HEK293 (cell line): Measurements from ENCODE around the gene ZXDC.

Experiments
- CTCF ChIA-PET: fragments of 350-600 bp; formaldehyde crosslinking; extraction: SDS; loops from one replicate; lab custom pipeline; 2021; ENCODE audit warnings: antibody characterized with exemption; lab: Yijun Ruan, JAX
- POLR2A ChIA-PET: fragments of 300-600 bp; formaldehyde crosslinking; extraction: SDS; loops from one replicate; lab custom pipeline; 2020; ENCODE audit warnings: antibody characterized with exemption, inconsistent platforms; lab: Yijun Ruan, JAX
- H3K27ac ChIP-seq: fragments of 200-500 bp; sonication (Bioruptor generic); 2 replicates; pipeline ENCODE4 v1.5.1; 2014; ENCODE audit warnings: low read depth, low read length, control low read depth, inconsistent platforms; ENCODE audit errors: extremely low read depth
- H3K36me3 ChIP-seq, 2 experiments: fragments of 200-500 bp in 1 of 2; sonication (Bioruptor generic) in 1 of 2; 1 replicate in 1 of 2; 2 replicates in 1 of 2; pipeline ENCODE4 v1.5.1; 2014 to 2017; ENCODE audit warnings: inconsistent platforms in 2 of 2, low read length in 2 of 2; ENCODE audit not compliant: control insufficient read depth in 2 of 2, insufficient read depth in 1 of 2
- H3K4me1 ChIP-seq: fragments of 200-500 bp; sonication (Bioruptor generic); 2 replicates; pipeline ENCODE4 v1.5.1; 2014; ENCODE audit warnings: mild to moderate bottlenecking, low read length, inconsistent platforms; ENCODE audit not compliant: control insufficient read depth, insufficient read depth
- H3K4me3 ChIP-seq: 2 replicates; pipeline ENCODE4 v1.5.1; 2011; ENCODE audit warnings: low read depth, mild to moderate bottlenecking, control low read depth, low read length, moderate library complexity
- H3K9me3 ChIP-seq: fragments of 200-500 bp; sonication (Bioruptor generic); 2 replicates; pipeline ENCODE4 v1.5.1; 2014; ENCODE audit warnings: low read depth, low read length, inconsistent platforms; ENCODE audit not compliant: control insufficient read depth, insufficient read depth
- EGR2 ChIP-seq: fragments of 450-650 bp; formaldehyde crosslinking; IDR thresholded peaks from 2 replicates; pipeline ENCODE4 v1.5.1; 2016; ENCODE audit warnings: low read depth, missing biosample characterization, missing genetic modification characterization
- MEIS1 ChIP-seq: sonication (generic); formaldehyde crosslinking; IDR thresholded peaks from 2 replicates; pipeline ENCODE4 v1.8.1; 2022; ENCODE audit warnings: missing genetic modification reagents, mild to moderate bottlenecking, borderline replicate concordance
- SP7 ChIP-seq: fragments of 450-650 bp; formaldehyde crosslinking; IDR thresholded peaks from 2 replicates; pipeline ENCODE4 v1.5.1; 2016; ENCODE audit warnings: missing biosample characterization, missing genetic modification characterization
- ZNF211 ChIP-seq: fragments of 450-650 bp; formaldehyde crosslinking; IDR thresholded peaks from 2 replicates; pipeline ENCODE4 v1.5.1; 2016; ENCODE audit warnings: low read depth, missing biosample characterization, missing genetic modification characterization
- ZNF24 ChIP-seq: fragments of 450-650 bp; formaldehyde crosslinking; IDR thresholded peaks from 2 replicates; pipeline ENCODE4 v1.5.1; 2016; ENCODE audit warnings: missing biosample characterization, missing genetic modification characterization
- ZNF292 ChIP-seq: fragments of 450-650 bp; formaldehyde crosslinking; IDR thresholded peaks from 2 replicates; pipeline ENCODE4 v1.5.1; 2016; ENCODE audit warnings: low read depth, missing biosample characterization, missing genetic modification characterization, borderline replicate concordance
- ZNF555 ChIP-seq: fragments of 450-650 bp; formaldehyde crosslinking; conservative IDR thresholded peaks from 2 replicates; pipeline ENCODE4 v1.5.1; 2017; ENCODE audit warnings: missing biosample characterization, mild to moderate bottlenecking, missing genetic modification characterization, inconsistent platforms
- ZNF585B ChIP-seq: fragments of 450-650 bp; formaldehyde crosslinking; IDR thresholded peaks from 2 replicates; pipeline ENCODE4 v1.5.1; 2016; ENCODE audit warnings: missing biosample characterization, missing genetic modification characterization
- ZXDB ChIP-seq: fragments of 450-650 bp; formaldehyde crosslinking; IDR thresholded peaks from 2 replicates; pipeline ENCODE4 v1.5.1; 2016; ENCODE audit warnings: missing biosample characterization, missing genetic modification characterization
- TF ChIP-seq, protein P1 (sequence below): fragments of 450-650 bp; formaldehyde crosslinking; IDR thresholded peaks from 2 replicates; pipeline ENCODE4 v1.5.1; 2017; ENCODE audit warnings: missing biosample characterization, missing genetic modification characterization
- TF ChIP-seq, protein P2 (sequence below): fragments of 450-650 bp; formaldehyde crosslinking; IDR thresholded peaks from 2 replicates; pipeline ENCODE4 v1.5.1; 2016; ENCODE audit warnings: missing biosample characterization, missing genetic modification characterization
- TF ChIP-seq, protein P3 (sequence below): fragments of 450-650 bp; formaldehyde crosslinking; IDR thresholded peaks from 2 replicates; pipeline ENCODE4 v1.5.1; 2016; ENCODE audit warnings: missing biosample characterization, missing genetic modification characterization
- TF ChIP-seq, protein P4 (sequence below): fragments of 450-650 bp; formaldehyde crosslinking; IDR thresholded peaks from 2 replicates; pipeline ENCODE4 v1.5.1; 2017; ENCODE audit warnings: missing biosample characterization, mild to moderate bottlenecking, missing genetic modification characterization, moderate library complexity

Gene ZXDC

DNA sequence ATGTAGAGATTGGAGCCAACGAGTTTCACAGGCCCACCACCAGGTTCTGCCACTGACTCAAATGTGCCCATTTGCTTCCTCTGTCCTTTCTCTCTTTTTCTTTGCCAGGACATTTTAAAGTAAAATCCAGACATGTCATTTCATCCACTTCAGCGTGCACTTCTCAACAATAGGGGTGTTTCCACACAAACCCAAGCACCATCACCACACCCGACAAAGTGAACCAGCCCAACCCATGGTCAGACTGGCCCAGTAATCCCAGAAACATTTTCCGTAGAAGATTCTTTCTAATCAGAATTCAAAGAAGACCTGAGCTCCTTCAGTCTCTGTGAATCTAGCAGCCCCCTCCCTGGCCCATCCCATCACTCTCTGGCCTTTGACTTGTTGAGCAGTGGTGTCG is 67.6 kb downstream of the ZXDC start:
- no peaks in the 10 kb centered on the region for H3K36me3 ChIP-seq
- no peak overlapping the region for H3K27ac ChIP-seq
- CTCF ChIA-PET: no interaction called here
- H3K4me3 ChIP-seq: no peak overlapping the region
- no peaks in the 10 kb centered on the region for H3K4me1 ChIP-seq
- TF ChIP-seq ZNF585B (tag by site-specific recombination): no peak
- no peak for TF ChIP-seq ZNF211 (tag by site-specific recombination)
- no peak for TF ChIP-seq MEIS1 (CRISPR knock-in tag)
- TF ChIP-seq, protein P1, sequence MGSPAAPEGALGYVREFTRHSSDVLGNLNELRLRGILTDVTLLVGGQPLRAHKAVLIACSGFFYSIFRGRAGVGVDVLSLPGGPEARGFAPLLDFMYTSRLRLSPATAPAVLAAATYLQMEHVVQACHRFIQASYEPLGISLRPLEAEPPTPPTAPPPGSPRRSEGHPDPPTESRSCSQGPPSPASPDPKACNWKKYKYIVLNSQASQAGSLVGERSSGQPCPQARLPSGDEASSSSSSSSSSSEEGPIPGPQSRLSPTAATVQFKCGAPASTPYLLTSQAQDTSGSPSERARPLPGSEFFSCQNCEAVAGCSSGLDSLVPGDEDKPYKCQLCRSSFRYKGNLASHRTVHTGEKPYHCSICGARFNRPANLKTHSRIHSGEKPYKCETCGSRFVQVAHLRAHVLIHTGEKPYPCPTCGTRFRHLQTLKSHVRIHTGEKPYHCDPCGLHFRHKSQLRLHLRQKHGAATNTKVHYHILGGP (tag by site-specific recombination): no peak
- no peak for TF ChIP-seq ZNF555 (tag by site-specific recombination)
- POLR2A ChIA-PET: no interaction called here
- no peaks in the 10 kb centered on the region for H3K9me3 ChIP-seq

DNA sequence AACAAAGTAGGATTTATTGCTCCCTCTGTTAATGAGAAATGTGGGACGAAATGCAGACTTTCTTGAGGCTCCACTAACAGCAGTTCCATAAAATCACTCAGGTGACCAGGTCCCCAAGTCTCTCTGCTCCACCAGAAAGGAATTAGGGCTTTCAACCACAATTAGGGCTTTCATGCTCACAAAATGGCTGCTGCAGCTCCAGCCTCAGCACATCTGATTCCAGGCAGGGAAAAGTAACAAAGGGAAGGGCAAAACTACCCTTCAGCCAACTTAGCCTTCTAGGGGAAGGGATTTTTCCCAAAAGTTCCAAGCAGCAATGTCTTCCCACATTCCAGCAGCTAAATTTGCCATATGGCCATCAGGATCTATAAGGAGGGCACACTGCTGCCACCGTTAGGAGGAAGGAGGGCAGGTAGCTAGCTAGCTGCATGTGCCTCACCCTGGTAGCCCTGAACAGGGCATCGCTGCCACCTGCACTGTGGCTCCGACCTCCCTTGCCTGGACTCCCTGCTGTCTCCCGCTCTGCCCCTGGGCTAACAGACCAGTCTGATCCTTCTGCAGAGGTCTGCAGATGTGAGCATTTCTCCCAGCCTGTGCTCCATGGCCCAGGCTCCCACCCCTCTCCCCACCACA is 68.2 kb downstream of the ZXDC start:
- ChIA-PET CTCF (interaction anchor here (0.7 kb wide), 1 partner anchor 14 kb away, joined by 4 read pairs; no protein-coding TSS in a partner anchor), POLR2A (no interaction called here)
- TF ChIP-seq EGR2 (tag by site-specific recombination) (no peak), SP7 (tag by site-specific recombination) (no peak), ZXDB (tag by site-specific recombination) (no peak)
- TF ChIP-seq, protein P2, sequence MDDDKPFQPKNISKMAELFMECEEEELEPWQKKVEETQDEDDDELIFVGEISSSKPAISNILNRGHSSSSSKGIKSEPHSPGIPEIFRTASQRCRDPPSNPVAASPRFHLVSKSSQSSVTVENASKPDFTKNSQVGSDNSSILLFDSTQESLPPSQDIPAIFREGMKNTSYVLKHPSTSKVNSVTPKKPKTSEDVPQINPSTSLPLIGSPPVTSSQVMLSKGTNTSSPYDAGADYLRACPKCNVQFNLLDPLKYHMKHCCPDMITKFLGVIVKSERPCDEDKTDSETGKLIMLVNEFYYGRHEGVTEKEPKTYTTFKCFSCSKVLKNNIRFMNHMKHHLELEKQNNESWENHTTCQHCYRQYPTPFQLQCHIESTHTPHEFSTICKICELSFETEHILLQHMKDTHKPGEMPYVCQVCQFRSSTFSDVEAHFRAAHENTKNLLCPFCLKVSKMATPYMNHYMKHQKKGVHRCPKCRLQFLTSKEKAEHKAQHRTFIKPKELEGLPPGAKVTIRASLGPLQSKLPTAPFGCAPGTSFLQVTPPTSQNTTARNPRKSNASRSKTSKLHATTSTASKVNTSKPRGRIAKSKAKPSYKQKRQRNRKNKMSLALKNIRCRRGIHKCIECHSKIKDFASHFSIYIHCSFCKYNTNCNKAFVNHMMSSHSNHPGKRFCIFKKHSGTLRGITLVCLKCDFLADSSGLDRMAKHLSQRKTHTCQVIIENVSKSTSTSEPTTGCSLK (tag by site-specific recombination): no peak
- TF ChIP-seq, protein P3, sequence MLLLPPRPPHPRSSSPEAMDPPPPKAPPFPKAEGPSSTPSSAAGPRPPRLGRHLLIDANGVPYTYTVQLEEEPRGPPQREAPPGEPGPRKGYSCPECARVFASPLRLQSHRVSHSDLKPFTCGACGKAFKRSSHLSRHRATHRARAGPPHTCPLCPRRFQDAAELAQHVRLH (tag by site-specific recombination): no peak

DNA sequence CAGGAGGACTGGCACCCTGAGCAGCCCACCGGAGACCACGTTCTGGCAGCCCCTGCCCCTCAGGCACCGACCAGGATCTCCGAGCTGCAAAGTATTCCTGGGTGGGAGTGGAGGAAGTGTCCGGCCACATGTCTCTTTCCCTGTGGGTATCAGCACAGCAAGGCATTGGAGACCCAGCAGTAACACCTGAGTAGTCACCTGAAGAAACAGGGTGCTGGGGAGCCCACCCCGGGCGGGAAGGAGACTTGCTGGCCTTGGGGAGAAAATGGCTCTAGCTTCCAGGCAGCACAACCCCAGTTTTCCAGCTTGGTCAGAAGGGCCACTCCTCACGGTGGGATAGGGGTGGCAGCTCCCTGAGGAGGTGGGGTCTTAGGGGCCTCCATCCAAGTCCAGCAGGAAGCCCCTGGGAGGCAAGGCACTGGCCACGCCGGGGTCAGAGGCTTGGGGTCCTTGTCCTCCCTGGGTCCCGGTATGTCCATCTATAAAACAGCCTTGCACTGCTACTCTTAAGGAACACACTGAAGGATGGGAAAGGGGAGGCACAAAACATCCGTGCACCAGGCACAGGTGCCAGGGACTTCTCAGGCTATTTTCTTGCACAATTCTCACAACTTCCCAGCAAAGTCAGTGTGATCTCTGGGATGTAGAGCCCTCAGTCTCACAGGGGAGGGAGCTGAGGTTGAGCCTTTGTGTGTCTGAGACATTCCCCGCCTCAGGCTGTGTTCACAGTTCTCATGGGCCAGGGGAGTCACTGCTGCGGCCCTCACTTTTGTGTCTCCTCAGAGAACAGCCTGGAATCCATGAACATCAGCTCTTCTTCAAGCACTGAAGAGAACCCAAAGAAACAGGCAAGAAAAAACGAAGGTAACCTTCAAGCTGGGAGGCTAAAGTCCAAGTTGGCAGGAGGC is 69.0 kb downstream of the ZXDC start:
- TF ChIP-seq ZNF24 (tag by site-specific recombination) (no peak), ZNF292 (tag by site-specific recombination) (no peak)
- TF ChIP-seq, protein P4, sequence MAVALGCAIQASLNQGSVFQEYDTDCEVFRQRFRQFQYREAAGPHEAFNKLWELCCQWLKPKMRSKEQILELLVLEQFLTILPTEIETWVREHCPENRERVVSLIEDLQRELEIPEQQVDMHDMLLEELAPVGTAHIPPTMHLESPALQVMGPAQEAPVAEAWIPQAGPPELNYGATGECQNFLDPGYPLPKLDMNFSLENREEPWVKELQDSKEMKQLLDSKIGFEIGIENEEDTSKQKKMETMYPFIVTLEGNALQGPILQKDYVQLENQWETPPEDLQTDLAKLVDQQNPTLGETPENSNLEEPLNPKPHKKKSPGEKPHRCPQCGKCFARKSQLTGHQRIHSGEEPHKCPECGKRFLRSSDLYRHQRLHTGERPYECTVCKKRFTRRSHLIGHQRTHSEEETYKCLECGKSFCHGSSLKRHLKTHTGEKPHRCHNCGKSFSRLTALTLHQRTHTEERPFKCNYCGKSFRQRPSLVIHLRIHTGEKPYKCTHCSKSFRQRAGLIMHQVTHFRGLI (tag by site-specific recombination): no peak
- H3K36me3 ChIP-seq: no peaks in the 10 kb centered on the region
- no peaks in the 10 kb centered on the region for H3K9me3 ChIP-seq
- ChIA-PET POLR2A (no interaction called here), CTCF (interaction anchor here (0.7 kb wide), 1 partner anchor 13 kb away, joined by 4 read pairs; no protein-coding TSS in a partner anchor)
- no peak overlapping the region for H3K27ac ChIP-seq
- H3K4me3 ChIP-seq: no peak overlapping the region
- H3K4me1 ChIP-seq: no peaks in the 10 kb centered on the region

More for the DNA sequence above, 68.2 kb downstream of the ZXDC start:
- Histone ChIP-seq H3K4me3 (no peak overlapping the region), H3K4me1 (no peaks in the 10 kb centered on the region), H3K27ac (no peak overlapping the region), H3K9me3 (no peaks in the 10 kb centered on the region), H3K36me3 (no peaks in the 10 kb centered on the region)
